Activated T-cell treated with anti-CD3 and anti-CD28 coated beads, Interleukin-2, amount 50 U/mL, for 72 hours (primary cell): ENCODE data around the gene PSMA5. TPM values are rescaled to one million over a fixed set of nuclear protein-coding genes. Genes with fewer than 3 reads are reported as not detected.

Experiments used
- ATAC-seq, 2 donors: fragments of 150-1000 bp; cut with Tn5 transposase; replicated peaks in 1 of 2; 2 replicates each; pipeline ENCODE4 v1.10.0; 2021; ENCODE audit warnings: moderate library complexity in 2 of 2, mild to moderate bottlenecking in 1 of 2
- DNase-seq, 2 donors: peaks; one replicate each; pipeline ENCODE4 v3.0.0; 2021 to 2022; ENCODE audit warnings: mixed read lengths in 1 of 2
- H3K27ac Mint-ChIP-seq: one replicate; pipeline ENCODE4 v1.8.0; 2022; ENCODE audit warnings: mild to moderate bottlenecking, moderate library complexity, mixed read lengths
- H3K27me3 Mint-ChIP-seq: one replicate; pipeline ENCODE4 v1.8.0; 2022; ENCODE audit warnings: low read depth, mixed read lengths
- H3K36me3 Mint-ChIP-seq, 2 donors: one replicate each; pipeline ENCODE4 v1.8.0; 2022; ENCODE audit warnings: mixed read lengths in 2 of 2, mild to moderate bottlenecking in 1 of 2; ENCODE audit not compliant: insufficient read depth in 2 of 2
- H3K4me1 Mint-ChIP-seq: one replicate; pipeline ENCODE4 v1.8.0; 2022; ENCODE audit warnings: low read depth, mixed read lengths
- H3K4me3 Mint-ChIP-seq, 2 donors: one replicate each; pipeline ENCODE4 v1.8.0; 2022; ENCODE audit warnings: mild to moderate bottlenecking in 2 of 2, mixed read lengths in 2 of 2, moderate library complexity in 2 of 2
- H3K9me3 Mint-ChIP-seq, 2 donors: one replicate each; pipeline ENCODE4 v1.8.0; 2022; ENCODE audit warnings: mixed read lengths in 2 of 2
- total RNA-seq, 2 donors: library from RNA; stranded (reverse); gene quantifications; one replicate each; pipeline ENCODE4 v1.2.3, GENCODE V29; 2022

PSMA5 gene
- total RNA-seq, 2 donors from 2014 or later: 169 to 179 TPM

GRCh38 chr1:109367626-109368025, 58.6 kb downstream of the PSMA5 start:
- Mint-ChIP-seq H3K36me3 (no peaks in the 10 kb centered on the region), H3K27ac (no peak overlapping the region), H3K9me3 (no peaks in the 10 kb centered on the region), H3K27me3 (peaks cover 40% of the 10 kb centered on the region), H3K4me3 (no peak overlapping the region), H3K4me1 (peaks cover 31% of the 10 kb centered on the region)
- DNase-seq (no peak), ATAC-seq (no peak)

- Mint-ChIP-seq H3K27me3 (peaks cover 45% of the 10 kb centered on the region), H3K4me3 (no peak overlapping the region), H3K9me3 (no peaks in the 10 kb centered on the region), H3K36me3 (no peaks in the 10 kb centered on the region), H3K4me1 (peaks cover 14% of the 10 kb centered on the region), H3K27ac (no peak overlapping the region)
- DNase-seq (no peak), ATAC-seq (peak in 1 of 2 donors; percentile 44)
Observed at GRCh38 chr1:109365642-109366204, 60.5 kb downstream of the PSMA5 start.

- no peaks in the 10 kb centered on the region for H3K9me3 Mint-ChIP-seq
- DNase-seq (no peak), ATAC-seq (no peak)
- no peak overlapping the region for H3K27ac Mint-ChIP-seq
- no peaks in the 10 kb centered on the region for H3K36me3 Mint-ChIP-seq
- no peak overlapping the region for H3K4me3 Mint-ChIP-seq
- H3K27me3 Mint-ChIP-seq: peaks cover 20% of the 10 kb centered on the region
- H3K4me1 Mint-ChIP-seq: no peaks in the 10 kb centered on the region
Observed at GRCh38 chr1:109361649-109362048, 64.6 kb downstream of the PSMA5 start.

GRCh38 chr1:109361069-109361468, 65.2 kb downstream of the PSMA5 start:
- Mint-ChIP-seq H3K36me3 (no peaks in the 10 kb centered on the region), H3K4me3 (no peak overlapping the region), H3K27me3 (peaks cover 18% of the 10 kb centered on the region), H3K9me3 (no peaks in the 10 kb centered on the region), H3K4me1 (no peaks in the 10 kb centered on the region), H3K27ac (no peak overlapping the region)
- no peak for DNase-seq
- no peak for ATAC-seq

- H3K27me3 Mint-ChIP-seq: peaks cover 5% of the 10 kb centered on the region
- H3K4me3 Mint-ChIP-seq: no peak overlapping the region
- H3K9me3 Mint-ChIP-seq: no peaks in the 10 kb centered on the region
- no peaks in the 10 kb centered on the region for H3K4me1 Mint-ChIP-seq
- H3K27ac Mint-ChIP-seq: no peak overlapping the region
- ATAC-seq (no peak), DNase-seq (no peak)
- H3K36me3 Mint-ChIP-seq: no peaks in the 10 kb centered on the region
Observed at GRCh38 chr1:109357616-109358015, 68.6 kb downstream of the PSMA5 start.

- Mint-ChIP-seq H3K27ac (no peak overlapping the region), H3K9me3 (no peaks in the 10 kb centered on the region), H3K4me3 (no peak overlapping the region), H3K27me3 (peaks cover 1% of the 10 kb centered on the region), H3K36me3 (no peaks in the 10 kb centered on the region), H3K4me1 (no peaks in the 10 kb centered on the region)
- ATAC-seq (no peak), DNase-seq (no peak)
Observed at GRCh38 chr1:109356915-109357314, 69.3 kb downstream of the PSMA5 start.

- Mint-ChIP-seq H3K4me1 (no peaks in the 10 kb centered on the region), H3K36me3 (no peaks in the 10 kb centered on the region), H3K9me3 (no peaks in the 10 kb centered on the region), H3K27ac (no peak overlapping the region), H3K4me3 (no peak overlapping the region), H3K27me3 (no peaks in the 10 kb centered on the region)
- DNase-seq (no peak), ATAC-seq (no peak)
Observed at GRCh38 chr1:109356505-109356904, 69.7 kb downstream of the PSMA5 start.

GRCh38 chr1:109354929-109355328, 71.3 kb downstream of the PSMA5 start:
- no peaks in the 10 kb centered on the region for H3K36me3 Mint-ChIP-seq
- no peak for ATAC-seq
- no peak overlapping the region for H3K27ac Mint-ChIP-seq
- H3K9me3 Mint-ChIP-seq: no peaks in the 10 kb centered on the region
- no peak overlapping the region for H3K4me3 Mint-ChIP-seq
- no peaks in the 10 kb centered on the region for H3K27me3 Mint-ChIP-seq
- no peaks in the 10 kb centered on the region for H3K4me1 Mint-ChIP-seq
- DNase-seq: no peak

- Mint-ChIP-seq H3K4me3 (no peak overlapping the region), H3K27ac (no peak overlapping the region), H3K9me3 (no peaks in the 10 kb centered on the region), H3K36me3 (no peaks in the 10 kb centered on the region), H3K27me3 (no peaks in the 10 kb centered on the region), H3K4me1 (no peaks in the 10 kb centered on the region)
- ATAC-seq (no peak), DNase-seq (no peak)
Observed at GRCh38 chr1:109351457-109351856, 74.8 kb downstream of the PSMA5 start.

GRCh38 chr1:109350655-109351054, 75.6 kb downstream of the PSMA5 start:
- Mint-ChIP-seq H3K4me3 (no peak overlapping the region), H3K27ac (no peak overlapping the region), H3K36me3 (no peaks in the 10 kb centered on the region), H3K9me3 (no peaks in the 10 kb centered on the region), H3K27me3 (no peaks in the 10 kb centered on the region), H3K4me1 (no peaks in the 10 kb centered on the region)
- DNase-seq (no peak), ATAC-seq (no peak)

- no peaks in the 10 kb centered on the region for H3K9me3 Mint-ChIP-seq
- ATAC-seq (no peak), DNase-seq (no peak)
- H3K27ac Mint-ChIP-seq: no peak overlapping the region
- H3K27me3 Mint-ChIP-seq: no peaks in the 10 kb centered on the region
- H3K36me3 Mint-ChIP-seq: no peaks in the 10 kb centered on the region
- no peak overlapping the region for H3K4me3 Mint-ChIP-seq
- no peaks in the 10 kb centered on the region for H3K4me1 Mint-ChIP-seq
Observed at GRCh38 chr1:109350182-109350581, 76.1 kb downstream of the PSMA5 start.

Other genes starting within 250 kb of the PSMA5 start
- gene SARS1, start 212.5 kb downstream of the PSMA5 start, total RNA-seq: 100 to 1,000 TPM; 413 to 456 TPM
- gene CELSR2, start 176.9 kb downstream of the PSMA5 start, total RNA-seq: 1 to 10 TPM; 2.5 to 3.1 TPM
- gene PSRC1, start 143.3 kb downstream of the PSMA5 start, total RNA-seq: 10 to 100 TPM; 17.5 to 18.3 TPM
- not detected for gene MYBPHL, start 119.4 kb downstream of the PSMA5 start, total RNA-seq
- gene SORT1, start 28.5 kb downstream of the PSMA5 start, total RNA-seq: 1 to 10 TPM; 1.4 to 4.8 TPM
- under 1 TPM; 0.10 to 0.37 TPM for gene SYPL2, start 40.1 kb upstream of the PSMA5 start, total RNA-seq
- 10 to 100 TPM; 11.9 to 13.3 TPM for gene ATXN7L2, start 57.5 kb upstream of the PSMA5 start, total RNA-seq
- 10 to 100 TPM; 15.8 to 16.5 TPM for gene CYB561D1, start 67.6 kb upstream of the PSMA5 start, total RNA-seq
- gene AMIGO1, start 83.3 kb upstream of the PSMA5 start, total RNA-seq: 1 to 10 TPM; 2.1 to 2.6 TPM
- not detected for gene GPR61, start 113.4 kb upstream of the PSMA5 start, total RNA-seq
- 10 to 100 TPM in 1 of 2 donors, 1 to 10 TPM in 1; 8.9 to 10.1 TPM for gene GNAI3, start 122.2 kb upstream of the PSMA5 start, total RNA-seq
- under 1 TPM; 0.17 to 0.23 TPM for gene GNAT2, start 193.2 kb upstream of the PSMA5 start, total RNA-seq
- 10 to 100 TPM; 64.0 to 79.2 TPM for gene AMPD2, start 193.4 kb upstream of the PSMA5 start, total RNA-seq
- gene GSTM4, start 229.7 kb upstream of the PSMA5 start, total RNA-seq: 10 to 100 TPM; 23.5 to 31.1 TPM
- 10 to 100 TPM; 40.2 to 41.9 TPM for gene GSTM2, start 241.6 kb upstream of the PSMA5 start, total RNA-seq